ENCODE data around the gene PKNOX2. TPM values are rescaled to one million over a fixed set of nuclear protein-coding genes. Genes with fewer than 3 reads are reported as not detected.

PKNOX2 gene
- polyA plus RNA-seq, 2 of the 4 experiments (the other 2 are of a cell fraction) = not detected

- TF ChIP-seq HES2 (IDR thresholded peaks at IDR 0.05) (no peak), CEBPB (IDR thresholded peaks at IDR 0.05) (no peak), GATA3 (IDR thresholded peaks at IDR 0.05; ENCODE audit: borderline replicate concordance) (no peak), ZSCAN20 (CRISPR knock-in tag; IDR thresholded peaks at IDR 0.05) (no peak)
Measured at GRCh38 chr11:125289419-125290098, 125.0 kb downstream of the PKNOX2 start (continued).

GRCh38 chr11:125290263-125290662 is 125.7 kb downstream of the PKNOX2 start:
- no peak overlapping the region for H3K4me3 ChIP-seq
- DNase-seq (ENCODE audit: low read depth in 1 of 2, low spot score in 1 of 2) (no peak), ATAC-seq (no peak), FAIRE-seq (no peak)
- WGBS (ENCODE audit: missing lambda C conversion rate) = 52% methylated on average over 5 of the region's 5 CpGs
- no peak overlapping the region for H3K27ac ChIP-seq
- no peaks in the 10 kb centered on the region for H3K9me3 ChIP-seq
- TF ChIP-seq KDM5A (IDR thresholded peaks at IDR 0.05) (no peak), JUN (IDR thresholded peaks at IDR 0.05) (no peak), PHF8 (IDR thresholded peaks at IDR 0.05; ENCODE audit: borderline replicate concordance, low read depth) (no peak), HOXB13 (CRISPR knock-in tag; IDR thresholded peaks at IDR 0.05; ENCODE audit: low read depth) (no peak), CHD4 (IDR thresholded peaks at IDR 0.05; ENCODE audit: borderline replicate concordance) (no peak), ZSCAN20 (CRISPR knock-in tag; IDR thresholded peaks at IDR 0.05) (no peak), RFX5 (IDR thresholded peaks at IDR 0.05) (no peak), CBX2 (IDR thresholded peaks at IDR 0.05; ENCODE audit: borderline replicate concordance, low read depth) (no peak), GATA3 (IDR thresholded peaks at IDR 0.05; ENCODE audit: borderline replicate concordance) (no peak), ESRRA (IDR thresholded peaks at IDR 0.05; ENCODE audit: borderline replicate concordance, low read length) (no peak), FOSB (CRISPR knock-in tag; IDR thresholded peaks at IDR 0.05) (no peak), ZFP36 (IDR thresholded peaks at IDR 0.05; ENCODE audit: borderline replicate concordance, partially characterized antibody) (no peak), CEBPB (IDR thresholded peaks at IDR 0.05) (no peak), ATOH8 (CRISPR knock-in tag; IDR thresholded peaks at IDR 0.05; ENCODE audit: low read depth) (no peak), FOSL2 (IDR thresholded peaks at IDR 0.05) (no peak), FOSL2 (CRISPR knock-in tag; IDR thresholded peaks at IDR 0.05) (no peak), RNF2 (IDR thresholded peaks at IDR 0.05; ENCODE audit: borderline replicate concordance, low read depth) (no peak), HEYL (CRISPR knock-in tag; IDR thresholded peaks at IDR 0.05) (no peak), NR3C1 (IDR thresholded peaks at IDR 0.05) (no peak), TP53 (CRISPR knock-in tag; IDR thresholded peaks at IDR 0.05) (no peak), ZNF302 (CRISPR knock-in tag; IDR thresholded peaks at IDR 0.05) (no peak)
- ChIA-PET CTCF (interaction anchor here (1.1 kb wide), 1 partner anchor 115 kb away, joined by 3 read pairs; no protein-coding TSS in a partner anchor), POLR2A (no interaction called here)
- H3K4me2 ChIP-seq = no peak overlapping the region
- H3K4me1 ChIP-seq = no peaks in the 10 kb centered on the region

GRCh38 chr11:125292100-125292499 is 127.5 kb downstream of the PKNOX2 start:
- no peak for DNase-seq (ENCODE audit: low read depth in 1 of 2, low spot score in 1 of 2)
- ATAC-seq = no peak
- Histone ChIP-seq H3K4me3 (no peak overlapping the region), H3K9me3 (no peaks in the 10 kb centered on the region), H3K4me2 (no peak overlapping the region), H3K27ac (no peak overlapping the region), H3K4me1 (no peaks in the 10 kb centered on the region)
- TF ChIP-seq GATA3 (IDR thresholded peaks at IDR 0.05; ENCODE audit: borderline replicate concordance) (no peak), RARB (CRISPR knock-in tag; IDR thresholded peaks at IDR 0.05) (no peak), KDM5A (IDR thresholded peaks at IDR 0.05) (no peak), MYC (IDR thresholded peaks at IDR 0.05; ENCODE audit: borderline replicate concordance, low read length) (no peak), TP53 (CRISPR knock-in tag; IDR thresholded peaks at IDR 0.05) (no peak), SMC3 (IDR thresholded peaks at IDR 0.05) (no peak), CBX2 (IDR thresholded peaks at IDR 0.05; ENCODE audit: borderline replicate concordance, low read depth) (no peak), CHD4 (IDR thresholded peaks at IDR 0.05; ENCODE audit: borderline replicate concordance) (no peak), TFCP2L1 (CRISPR knock-in tag; IDR thresholded peaks at IDR 0.05) (no peak), PHF8 (IDR thresholded peaks at IDR 0.05; ENCODE audit: borderline replicate concordance, low read depth) (no peak), HOXB13 (CRISPR knock-in tag; IDR thresholded peaks at IDR 0.05; ENCODE audit: low read depth) (no peak), ATOH8 (CRISPR knock-in tag; IDR thresholded peaks at IDR 0.05; ENCODE audit: low read depth) (no peak), MAX (IDR thresholded peaks at IDR 0.05) (no peak), RAD21 (conservative IDR thresholded peaks at IDR 0.05 in 1 of 2, IDR thresholded peaks at IDR 0.05 in 1 of 2) (no peak), E2F6 (IDR thresholded peaks at IDR 0.05; ENCODE audit: borderline replicate concordance, low read depth) (no peak)
- ChIA-PET POLR2A (no interaction called here), CTCF (no interaction called here)
- FAIRE-seq = no peak
- WGBS (ENCODE audit: missing lambda C conversion rate) = 12% methylated on average over 6 of the region's 6 CpGs

Data from A549 (cell line).